TTC549 (cell line): Measurements from ENCODE around the gene ZNF530.

Source experiments
- FAIRE-seq: peaks from 2 replicates; lab custom pipeline; 2012; peaks lifted over from hg19 to GRCh38; lab: Jason Lieb, UNC

ZNF530 gene

DNA sequence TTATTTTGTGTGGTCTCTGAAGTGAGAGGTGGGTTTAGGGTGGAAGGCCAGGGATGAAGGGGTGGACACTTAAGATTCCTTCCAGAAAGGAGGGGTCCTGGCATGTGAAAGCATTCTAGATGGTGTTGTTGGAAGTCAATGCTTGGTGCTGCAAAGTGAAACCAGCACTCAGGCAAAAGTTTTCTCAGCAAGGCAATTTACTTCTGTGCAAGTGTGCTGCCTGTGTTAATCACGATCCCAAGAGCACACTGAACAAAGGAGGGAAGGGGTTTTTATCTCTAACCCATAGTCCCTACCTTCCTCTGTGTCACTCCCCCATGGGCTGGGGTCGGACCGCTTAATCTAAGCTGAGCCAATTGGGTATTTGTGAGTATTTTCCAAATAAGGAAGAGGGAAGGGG is 15.7 kb downstream of the ZNF530 start:
- no peak for FAIRE-seq

DNA sequence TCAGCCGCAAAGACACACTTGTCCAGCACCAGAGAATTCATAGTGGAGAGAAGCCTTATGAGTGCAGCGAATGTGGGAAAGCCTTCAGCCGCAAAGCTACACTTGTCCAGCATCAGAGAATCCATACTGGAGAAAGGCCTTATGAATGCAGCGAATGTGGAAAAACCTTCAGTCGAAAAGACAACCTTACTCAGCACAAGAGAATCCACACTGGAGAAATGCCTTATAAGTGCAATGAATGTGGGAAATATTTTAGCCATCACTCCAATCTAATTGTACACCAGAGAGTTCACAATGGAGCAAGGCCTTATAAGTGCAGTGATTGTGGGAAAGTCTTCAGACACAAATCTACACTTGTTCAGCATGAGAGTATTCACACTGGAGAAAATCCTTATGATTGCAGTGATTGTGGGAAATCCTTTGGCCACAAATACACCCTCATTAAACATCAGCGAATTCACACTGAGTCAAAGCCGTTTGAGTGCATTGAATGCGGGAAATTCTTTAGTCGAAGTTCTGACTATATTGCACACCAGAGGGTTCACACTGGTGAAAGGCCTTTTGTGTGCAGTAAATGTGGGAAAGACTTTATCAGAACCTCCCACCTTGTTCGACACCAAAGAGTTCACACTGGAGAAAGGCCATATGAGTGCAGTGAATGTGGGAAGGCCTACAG is 21.1 kb downstream of the ZNF530 start:
- FAIRE-seq: no peak

GRCh38 chr19:57623091-57623490 is 23.4 kb downstream of the ZNF530 start:
- no peak for FAIRE-seq

DNA sequence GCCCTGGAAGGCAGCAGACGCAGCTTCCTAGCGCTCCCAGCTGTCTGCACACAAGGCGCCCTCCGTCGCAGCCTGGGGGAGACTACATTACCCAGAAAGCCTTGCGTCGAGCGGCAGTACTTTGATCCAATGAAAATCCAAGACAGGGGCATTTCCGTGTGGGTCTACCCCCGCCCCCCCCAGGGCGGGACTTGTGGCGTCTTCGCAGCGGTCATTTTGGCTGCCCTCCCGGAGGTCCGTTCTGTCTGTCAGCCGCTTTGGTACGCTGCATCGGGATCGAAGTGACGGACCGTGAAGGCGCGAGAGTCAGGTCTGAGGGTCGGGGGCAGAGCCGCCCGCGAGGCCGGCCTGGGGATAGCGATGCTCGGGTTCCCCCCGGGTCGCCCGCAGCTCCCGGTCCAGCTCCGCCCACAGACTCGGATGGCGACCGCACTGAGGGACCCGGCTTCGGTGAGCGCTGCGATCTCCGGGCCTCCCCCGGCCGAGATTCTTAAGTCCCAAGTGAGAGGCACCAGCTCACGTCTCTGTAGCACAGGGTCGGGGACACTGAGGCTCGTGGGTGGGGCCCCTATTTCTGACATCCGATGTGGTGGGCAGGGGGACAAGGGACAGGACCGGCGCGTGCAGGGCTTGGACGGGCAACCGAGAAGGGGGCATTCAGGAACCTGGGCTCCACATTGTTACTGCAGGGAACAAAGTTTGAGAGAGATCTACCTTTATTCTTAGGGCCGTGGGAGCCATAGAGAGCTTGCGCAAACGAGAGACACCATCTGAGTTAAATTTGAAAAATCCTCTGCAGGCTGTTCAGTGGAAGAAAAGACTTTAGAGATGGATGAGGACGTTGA is 33.5 kb downstream of the ZNF530 start, which contains the start of gene ZNF211:
Gene ZNF211 (plus strand): TSS at position 182 of the 845 bp plus-strand sequence. CDS start 179 bp downstream, at position 361.
- peak; percentile 74 for FAIRE-seq

DNA sequence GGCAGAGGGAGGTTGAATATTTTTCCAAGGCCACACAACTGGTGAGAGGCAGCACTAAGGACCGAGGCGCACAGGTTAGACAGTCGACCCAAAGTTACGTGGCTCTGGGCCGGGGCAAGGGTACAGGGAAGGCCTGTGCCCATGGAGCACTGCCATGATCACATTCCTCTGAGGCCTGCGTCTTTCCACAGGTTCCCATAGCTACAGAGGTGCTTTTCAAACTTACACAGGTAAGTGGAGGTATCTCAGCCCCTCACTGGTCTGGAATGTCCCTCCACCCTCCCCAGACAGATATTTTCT is 34.1 kb downstream of the ZNF530 start:
- FAIRE-seq: no peak

GRCh38 chr19:57637379-57637778 is 37.7 kb downstream of the ZNF530 start:
- FAIRE-seq: no peak

GRCh38 chr19:57641715-57642234 is 42.1 kb downstream of the ZNF530 start:
- no peak for FAIRE-seq

- FAIRE-seq: no peak
These were observed 42.8 kb downstream of the ZNF530 start for GRCh38 chr19:57642396-57643046.

GRCh38 chr19:57643734-57644133 is 44.0 kb downstream of the ZNF530 start:
- FAIRE-seq: no peak

- no peak for FAIRE-seq
These were observed 48.8 kb downstream of the ZNF530 start for GRCh38 chr19:57648331-57649003.

DNA sequence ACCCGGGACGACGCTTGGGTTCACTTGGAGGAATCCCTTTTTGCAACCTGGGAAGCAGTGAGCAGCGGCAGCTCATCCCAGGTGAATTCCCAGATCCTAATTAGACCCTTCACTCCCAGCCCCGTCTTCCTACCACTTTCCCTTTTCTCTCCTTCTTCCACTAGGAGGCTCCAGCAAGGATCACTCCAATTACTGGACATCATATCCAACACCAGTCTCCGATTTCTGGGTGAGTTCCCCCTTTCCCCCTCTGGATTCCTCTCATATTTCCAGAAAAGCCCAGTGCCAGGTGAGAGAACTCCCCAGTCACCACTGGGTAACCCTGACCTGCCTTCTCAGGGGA is 51.9 kb downstream of the ZNF530 start:
- FAIRE-seq: no peak

GRCh38 chr19:57653689-57654088 is 54.0 kb downstream of the ZNF530 start:
- no peak for FAIRE-seq

DNA sequence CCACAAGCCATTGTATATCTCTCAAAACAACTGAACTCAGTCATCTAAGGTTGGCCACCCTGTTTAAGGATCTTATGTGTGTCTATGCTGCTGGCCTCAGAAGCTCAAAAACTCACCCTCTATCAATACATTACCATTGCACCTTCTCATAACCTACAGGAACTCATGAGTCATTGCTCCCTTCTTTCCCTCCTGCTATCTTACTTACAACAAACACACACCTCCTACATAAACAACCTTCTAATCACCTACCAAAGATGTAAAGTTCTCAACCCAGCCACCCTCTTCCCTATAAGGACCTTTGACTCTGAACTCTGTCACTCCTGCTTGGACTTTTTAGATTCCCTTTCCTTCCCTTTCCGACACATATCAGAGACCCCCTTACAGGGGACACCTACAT is 55.8 kb downstream of the ZNF530 start:
- FAIRE-seq: no peak

- FAIRE-seq: no peak
These were observed 56.7 kb downstream of the ZNF530 start for GRCh38 chr19:57656346-57656745.
